GM18909 (cell line): ENCODE results near the gene MSI2.

Experiments
- ATAC-seq: cut with Tn5 transposase; IDR thresholded peaks from one replicate; pipeline ENCODE4 v1.9.1; 2021; ENCODE audit warnings: mild to moderate bottlenecking; ENCODE audit not compliant: unreplicated experiment, poor library complexity

MSI2 gene

DNA sequence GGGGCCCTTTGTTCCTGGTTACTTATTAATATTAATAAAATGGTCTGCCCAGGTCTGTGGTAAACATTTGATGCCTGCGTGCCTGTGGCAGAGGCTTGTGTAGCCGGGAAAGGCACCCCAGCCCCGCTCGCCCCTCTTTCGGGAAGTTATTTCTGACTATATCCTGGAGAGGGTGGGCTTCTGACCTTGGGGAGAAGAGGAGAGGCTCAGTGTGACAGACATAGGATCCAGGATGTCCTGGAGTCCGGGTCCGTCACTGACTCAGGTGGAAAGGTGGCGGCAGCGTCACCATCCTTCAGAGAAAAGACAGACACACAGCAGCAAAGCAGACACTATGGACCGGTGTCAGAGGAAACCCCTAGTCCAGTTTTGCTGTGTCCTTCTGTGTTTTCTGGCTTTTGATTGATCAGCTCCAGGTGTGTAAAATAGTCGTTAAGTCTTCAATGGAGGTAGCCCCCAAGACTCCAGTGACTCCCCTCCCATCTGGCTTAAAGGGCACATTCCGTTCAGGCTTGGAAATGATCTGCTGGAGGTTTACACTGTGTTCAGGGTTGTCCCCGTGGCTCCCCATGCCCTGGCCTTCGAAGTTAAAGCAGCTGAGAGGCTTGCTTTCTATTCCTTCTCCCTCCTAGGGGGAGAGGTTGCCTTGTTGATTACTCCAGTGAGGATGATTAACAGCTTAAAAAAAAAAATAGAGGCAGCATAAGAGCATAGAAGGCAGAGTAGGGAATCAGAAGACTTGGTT lies 407.2 kb downstream of the MSI2 start:
- ATAC-seq: no peak

DNA sequence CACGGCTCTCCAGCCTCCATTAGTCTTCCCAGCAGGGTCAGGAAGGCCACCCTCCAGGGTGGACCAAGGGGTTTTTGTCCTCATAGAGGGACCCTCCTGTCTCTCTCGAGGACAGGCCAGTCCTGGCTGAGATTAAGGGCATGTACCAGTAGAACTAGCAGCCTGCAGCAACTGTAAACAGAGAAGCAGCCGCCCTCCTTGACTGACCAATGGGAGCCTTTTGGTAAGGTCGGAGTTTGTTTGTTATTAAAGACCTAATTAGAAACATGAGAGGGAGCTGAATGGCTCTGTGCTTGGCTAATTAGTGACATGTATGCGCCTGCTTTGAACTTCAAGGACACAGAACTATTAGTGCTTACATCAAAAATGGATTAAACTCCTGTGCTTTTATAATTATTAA lies 408.8 kb downstream of the MSI2 start:
- no peak for ATAC-seq

DNA sequence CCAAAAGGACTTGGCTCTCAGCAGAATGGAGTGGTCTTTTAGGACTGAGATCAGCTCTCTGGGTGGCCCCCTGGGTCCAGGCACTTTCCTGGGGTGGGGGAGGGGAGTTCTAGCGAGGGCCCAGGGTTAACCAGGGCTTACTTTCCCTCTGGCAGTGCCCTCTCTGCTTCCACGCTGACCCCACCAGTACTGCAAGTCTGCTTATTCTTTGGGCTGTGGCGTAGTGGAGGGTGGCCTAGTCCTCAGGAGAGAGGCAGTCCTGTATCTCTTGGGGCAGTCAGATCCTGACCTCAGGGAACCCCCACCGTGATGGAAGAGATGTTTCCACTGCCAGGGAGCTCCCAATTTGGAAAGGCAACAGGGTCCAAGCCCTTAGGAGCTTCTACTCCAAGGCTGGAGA lies 409.4 kb downstream of the MSI2 start:
- ATAC-seq: no peak

DNA sequence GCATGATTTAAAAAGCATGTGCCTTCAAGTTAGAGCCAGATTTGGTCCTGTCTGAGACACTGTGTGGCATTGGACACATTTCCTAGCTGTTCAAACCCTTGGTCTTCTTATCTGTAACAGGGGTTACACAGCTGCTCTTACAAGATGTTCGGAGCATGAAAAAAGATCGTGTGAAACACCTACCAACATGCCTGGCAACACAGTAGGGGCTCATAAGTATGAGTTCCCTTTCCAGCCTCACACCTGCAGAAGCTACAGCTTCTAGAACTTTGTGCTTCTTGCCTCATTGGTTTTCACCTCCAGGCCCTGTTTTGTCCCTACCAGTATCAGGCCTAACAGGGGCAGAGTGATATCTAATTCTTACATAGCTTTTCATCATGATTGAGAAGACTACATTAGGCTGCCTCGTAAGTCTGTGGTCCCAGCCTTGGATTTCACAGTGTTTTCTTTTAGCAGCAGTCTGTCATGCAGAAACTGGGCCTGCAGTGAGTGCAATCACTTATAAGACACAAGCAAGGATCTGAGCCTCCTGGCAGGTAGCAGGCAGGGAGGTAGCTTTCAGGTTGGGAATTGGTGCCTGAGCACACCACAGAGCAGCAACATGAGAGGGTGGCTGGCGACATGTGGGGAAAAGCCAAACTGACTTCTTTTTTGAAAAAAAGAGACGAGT lies 410.0 kb downstream of the MSI2 start:
- ATAC-seq: no peak

DNA sequence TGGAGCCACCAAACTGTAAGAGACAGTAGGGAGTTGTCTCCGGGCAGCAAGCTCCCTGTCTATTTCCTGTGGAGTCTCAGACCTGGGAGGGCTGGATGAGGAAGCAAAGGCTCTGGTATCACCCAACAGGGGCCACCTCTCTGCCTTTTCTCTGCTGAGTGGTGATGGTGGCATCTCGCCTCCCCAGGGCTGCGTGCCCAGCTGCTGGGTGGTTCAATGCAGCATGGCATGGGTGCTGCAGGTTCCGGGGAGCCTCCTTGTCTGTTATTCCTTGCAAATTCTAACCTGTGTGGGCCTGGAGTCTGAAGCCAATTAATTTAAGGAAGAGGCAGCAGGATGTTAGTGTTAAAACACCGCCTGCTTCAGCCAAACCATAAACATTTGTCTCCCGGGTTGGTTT lies 410.6 kb downstream of the MSI2 start:
- no peak for ATAC-seq

DNA sequence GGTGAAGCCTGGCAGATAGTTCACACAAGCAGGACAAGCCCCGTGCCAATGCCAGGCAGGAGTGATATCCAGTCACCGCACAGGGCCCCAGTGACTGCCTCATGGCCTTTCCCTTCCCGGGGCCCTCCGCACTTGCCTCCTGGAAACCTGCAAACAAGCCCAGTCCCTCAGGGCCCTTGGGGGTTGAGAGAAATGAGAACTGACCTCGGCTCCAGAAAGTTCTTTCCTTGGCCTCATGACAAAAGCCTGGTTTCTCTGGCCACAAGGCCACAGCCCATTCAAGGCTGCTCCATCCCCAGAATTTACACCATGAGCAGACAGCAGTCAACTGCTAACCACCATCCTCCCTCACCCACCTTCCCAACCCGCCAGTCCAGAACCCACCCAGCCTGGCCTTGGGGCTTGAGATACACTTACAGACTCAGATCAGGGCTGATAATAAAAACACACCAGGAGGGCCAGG lies 411.2 kb downstream of the MSI2 start:
- ATAC-seq: no peak

DNA sequence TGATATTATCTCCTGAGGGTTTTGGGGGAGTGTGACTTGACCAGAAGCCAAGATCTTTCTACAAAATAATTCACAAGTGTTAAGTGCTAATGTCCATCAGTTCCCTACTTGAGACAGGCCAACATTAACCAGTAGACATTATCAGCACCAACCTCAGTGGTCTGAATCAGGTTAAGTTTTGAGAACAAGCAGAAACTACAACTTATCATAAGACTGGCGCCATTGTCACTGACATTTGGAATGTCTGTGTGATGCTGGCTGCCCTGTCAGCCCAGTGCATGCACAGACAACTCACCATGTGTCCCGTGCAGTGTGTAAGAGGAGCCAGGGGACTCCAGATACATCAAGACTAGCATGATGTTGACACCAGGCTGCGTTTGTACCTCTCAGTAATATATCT lies 412.0 kb downstream of the MSI2 start:
- no peak for ATAC-seq

DNA sequence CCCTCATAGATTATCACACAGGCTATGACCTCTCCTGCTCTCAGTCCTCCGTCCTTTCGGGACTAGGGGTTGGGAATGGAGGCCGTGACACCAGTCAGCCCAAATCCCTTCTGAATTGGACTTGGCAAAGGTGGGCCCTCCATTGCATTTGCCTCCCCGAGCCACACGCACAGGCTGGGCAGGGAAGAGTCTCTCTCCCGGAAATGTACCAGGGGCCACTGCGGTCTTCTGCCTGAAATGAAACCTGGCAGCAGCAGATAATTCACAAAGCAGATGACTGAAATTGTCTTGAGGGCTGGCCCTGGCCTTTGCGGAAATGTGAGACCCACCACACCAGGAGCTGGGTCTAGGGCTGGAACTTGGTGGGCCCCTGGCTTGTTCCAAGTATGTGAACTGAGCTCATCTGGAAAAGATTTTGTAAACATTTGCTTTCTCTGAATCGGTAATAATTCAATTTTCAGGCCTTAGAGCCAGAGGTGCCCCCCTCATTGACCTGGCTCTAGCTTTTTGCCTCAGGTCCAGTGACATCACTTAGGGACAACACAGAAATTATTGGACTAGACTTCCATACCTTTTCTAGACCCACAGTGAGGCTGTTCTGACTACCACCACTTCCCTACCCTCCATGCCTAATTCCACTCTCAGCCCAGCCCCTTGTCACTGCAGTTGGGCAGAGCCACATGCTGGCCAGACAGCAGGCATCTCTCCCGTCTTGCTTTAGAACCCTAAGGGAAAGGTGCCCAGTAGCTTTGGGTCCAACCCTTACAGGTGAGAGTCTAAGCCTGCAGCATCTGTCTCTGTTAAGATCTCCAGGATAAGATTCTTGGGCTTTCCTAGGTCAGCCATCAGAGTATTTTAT lies 413.6 kb downstream of the MSI2 start:
- ATAC-seq: no peak

DNA sequence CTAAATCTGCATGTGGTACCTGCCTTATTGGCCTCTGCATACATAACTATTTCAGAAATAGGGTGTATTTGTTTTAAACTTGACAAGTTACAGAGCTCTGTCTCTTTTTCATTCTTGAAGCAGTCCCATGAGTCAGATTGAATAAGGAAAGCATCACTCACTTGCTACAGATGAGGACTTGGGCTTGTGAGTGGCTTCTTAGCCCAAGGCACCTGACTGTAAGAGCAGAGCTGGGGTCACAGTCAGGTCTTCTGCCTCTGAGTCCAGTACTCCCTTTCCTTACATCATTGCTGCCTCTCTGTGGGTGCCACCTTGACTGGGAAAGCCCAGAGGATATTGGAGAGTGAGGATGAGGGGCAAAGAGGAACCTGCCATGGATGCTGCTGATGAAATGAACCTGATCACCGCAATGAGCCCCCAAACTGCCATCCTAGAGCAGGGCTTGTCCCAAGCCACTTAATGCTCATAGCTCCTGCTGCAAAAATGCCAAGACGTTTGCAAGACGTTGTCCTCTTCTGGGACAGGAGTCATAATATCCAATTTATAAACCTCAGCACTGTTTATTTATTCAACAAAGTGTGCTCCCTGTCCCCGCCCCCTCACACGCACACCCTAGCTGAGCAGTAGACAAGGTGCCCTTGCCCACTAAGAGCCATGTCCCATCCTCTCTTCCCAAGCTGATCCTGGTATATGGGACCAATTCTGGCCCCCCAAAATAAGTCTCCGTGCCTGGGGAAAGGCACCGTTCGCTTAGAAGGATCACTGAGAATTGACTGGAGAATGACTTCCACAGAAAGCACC lies 414.6 kb downstream of the MSI2 start:
- ATAC-seq: no peak

DNA sequence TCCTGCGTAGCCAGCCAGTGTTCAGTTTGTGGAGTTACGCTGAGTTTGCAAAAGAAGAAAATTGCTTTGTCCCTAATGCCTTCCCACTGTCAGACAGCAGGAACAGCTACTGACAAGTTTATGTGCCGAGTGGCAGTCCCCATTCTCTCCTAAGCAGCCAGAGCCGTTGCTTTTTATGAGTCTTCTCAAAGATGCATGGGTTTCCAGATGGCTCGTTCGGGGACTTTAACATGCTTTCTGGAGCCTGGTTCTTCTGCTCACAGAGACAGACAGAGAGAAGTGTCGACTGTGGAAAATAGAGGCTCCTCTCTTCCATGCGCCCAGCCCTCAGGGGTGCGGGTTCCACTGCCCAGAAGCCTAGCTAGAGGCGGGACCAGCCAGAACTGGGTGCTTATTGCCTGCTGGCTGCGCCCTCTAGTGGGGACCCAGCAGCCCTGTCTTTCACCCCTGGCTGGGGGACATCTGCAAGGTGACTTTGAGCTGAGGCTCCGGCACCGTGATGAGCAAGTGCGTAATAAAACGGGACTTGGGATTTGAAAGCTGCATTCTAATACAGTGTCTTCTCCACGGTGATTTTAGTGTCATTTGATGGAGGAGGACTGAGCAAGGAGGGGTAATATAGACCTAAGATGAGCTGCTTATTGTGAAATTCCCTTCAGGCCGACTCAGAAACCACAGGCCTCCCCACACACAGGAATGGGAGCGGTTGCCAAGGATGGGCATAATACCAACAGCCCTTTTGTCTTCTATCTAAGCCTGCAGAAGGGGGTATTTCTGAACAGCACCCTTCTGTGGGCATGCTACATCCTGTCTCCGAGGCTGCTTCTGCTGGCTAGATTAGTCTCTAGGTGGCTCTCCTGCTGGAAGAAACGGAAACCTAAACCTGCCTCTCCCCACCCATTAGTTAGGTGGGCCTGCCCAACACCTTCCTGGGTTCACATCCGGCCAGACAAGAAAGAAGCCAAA lies 415.6 kb downstream of the MSI2 start:
- ATAC-seq: no peak

DNA sequence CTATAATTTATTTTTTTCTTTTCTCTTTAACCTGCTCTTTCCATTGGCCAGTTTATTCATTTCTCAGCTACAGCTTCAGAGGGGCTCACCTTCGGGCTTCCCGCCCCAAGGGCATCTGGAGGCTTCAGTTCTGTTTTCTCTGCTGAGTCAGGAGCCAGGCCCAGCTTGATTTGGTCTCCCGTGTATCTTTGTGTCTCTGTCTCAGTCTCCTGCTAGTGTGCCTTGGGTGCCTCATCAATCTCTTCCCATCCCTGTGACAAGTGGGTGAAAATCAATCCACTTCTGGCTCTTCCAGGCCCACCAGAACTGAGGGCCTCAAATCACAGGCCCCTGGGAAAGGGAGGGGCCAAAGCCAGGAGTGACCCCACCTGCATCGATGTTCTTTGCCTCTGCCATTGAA lies 416.6 kb downstream of the MSI2 start:
- ATAC-seq: no peak

DNA sequence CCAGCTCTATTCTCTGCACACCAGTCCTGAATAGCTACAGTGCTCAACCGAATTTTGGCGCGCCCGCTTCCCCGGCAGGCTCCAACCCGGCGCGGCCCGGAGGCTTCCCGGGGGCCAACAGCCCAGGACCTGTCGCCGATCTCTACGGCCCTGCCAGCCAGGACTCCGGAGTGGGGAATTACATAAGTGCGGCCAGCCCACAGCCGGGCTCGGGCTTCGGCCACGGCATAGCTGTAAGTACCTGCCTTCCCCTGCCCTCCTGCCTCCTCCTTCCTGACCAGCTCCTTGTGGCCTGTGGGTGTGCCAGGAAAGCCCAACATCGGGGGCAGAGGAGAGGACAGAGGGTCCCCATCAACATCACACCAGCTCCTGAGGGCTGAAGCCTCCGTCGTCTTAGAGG lies 418.6 kb downstream of the MSI2 start:
- no peak for ATAC-seq

DNA sequence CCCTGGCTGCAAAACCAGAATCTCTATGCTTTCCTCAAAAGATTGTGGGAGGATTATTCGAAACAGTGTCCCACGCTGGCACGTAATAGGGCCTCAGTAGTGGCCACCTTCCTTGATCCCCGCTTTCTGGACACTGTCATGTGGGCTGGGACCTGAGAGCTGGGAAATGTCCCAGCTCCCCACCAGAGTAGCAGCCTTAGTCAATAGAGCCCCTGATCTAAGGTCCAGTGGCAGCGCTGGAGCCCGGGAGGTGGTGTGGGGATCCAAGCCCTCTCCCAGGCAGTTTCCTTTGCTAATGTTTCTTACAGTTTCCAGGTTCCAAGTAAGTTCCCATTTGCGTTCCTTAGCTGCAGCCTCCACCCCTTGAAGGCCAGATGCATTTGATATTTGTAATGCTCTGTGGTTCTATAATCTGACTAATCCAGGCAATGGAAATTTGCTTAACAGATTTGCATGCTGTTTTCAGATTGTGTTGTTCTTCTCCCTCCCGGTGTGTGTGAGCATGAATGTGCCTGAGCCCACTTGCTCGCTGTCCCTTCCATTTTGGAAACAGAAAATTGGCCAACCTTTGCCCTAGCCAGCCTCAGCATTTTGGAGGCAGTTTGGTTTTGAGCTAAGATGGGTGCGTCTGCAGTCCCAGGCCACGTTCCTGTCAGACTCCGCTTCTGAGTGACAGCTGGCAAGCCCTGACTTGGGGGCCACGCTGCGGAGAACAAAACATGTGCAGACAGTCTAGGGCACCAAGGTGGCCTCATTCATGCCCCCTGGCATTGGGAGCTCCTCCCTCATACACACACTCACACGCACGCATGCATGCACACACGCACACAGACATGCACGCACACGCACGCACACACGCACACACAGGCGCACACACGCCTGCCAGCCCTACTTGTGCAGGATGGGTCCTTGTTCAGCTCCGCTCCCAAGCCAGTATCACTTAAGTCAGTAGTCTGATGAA lies 419.4 kb downstream of the MSI2 start:
- ATAC-seq: no peak

DNA sequence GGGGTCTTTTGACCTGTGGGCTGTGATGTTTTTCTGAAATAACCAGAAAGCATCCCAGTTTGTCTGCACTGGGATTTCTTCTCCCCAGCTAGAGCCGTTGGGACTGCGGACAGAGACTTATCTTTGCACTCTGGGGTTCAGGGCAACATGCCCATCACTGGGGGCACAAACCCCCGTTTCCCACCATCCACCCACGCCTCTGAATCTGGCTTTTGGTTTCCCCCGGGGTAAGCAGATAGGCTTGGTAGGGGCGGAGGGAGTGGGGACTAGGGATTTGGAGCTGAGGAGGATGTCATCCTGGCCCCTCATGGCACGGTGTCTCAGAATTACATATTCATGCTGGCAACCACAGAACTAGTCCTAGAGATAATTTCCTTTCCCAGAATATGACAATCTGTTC lies 420.2 kb downstream of the MSI2 start:
- no peak for ATAC-seq

DNA sequence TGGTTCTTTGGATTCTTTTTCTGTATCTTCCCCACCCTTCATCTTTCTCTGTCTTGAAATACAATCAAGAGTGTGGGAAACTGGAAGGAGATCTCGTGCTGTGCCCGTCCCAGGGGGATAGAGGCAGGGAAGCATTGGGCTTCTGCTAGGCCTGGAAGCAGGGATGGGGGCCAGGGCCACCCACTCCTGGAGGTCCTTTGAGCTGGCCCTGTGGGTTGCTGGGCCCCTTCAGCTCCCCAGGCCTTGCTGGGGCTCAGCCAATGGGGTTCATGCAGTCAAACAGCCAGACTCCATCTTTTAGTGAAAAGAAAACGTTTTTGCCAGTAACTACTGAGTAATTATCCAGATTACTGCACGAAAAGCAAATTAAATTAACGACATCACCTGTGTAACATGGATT lies 421.0 kb downstream of the MSI2 start:
- no peak for ATAC-seq

DNA sequence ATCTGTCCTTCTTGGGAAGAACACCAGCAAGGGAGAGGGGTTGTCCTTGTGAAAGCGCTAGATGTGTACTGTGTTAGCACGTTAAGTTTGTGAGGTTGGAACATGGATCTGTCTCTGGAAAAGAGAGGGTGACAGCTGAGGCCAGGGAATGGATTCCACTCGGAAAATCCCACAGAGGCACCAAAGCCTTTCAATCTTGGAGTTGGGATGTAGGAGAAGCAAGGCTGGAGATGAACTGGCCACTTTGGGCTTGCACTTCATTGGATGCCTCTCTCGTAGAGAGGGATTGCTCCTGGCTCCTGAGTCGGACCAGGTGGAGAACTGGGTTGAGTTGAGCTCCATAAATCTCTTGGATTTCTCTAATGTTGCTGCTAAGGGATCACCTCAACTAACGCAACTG lies 421.5 kb downstream of the MSI2 start:
- no peak for ATAC-seq

DNA sequence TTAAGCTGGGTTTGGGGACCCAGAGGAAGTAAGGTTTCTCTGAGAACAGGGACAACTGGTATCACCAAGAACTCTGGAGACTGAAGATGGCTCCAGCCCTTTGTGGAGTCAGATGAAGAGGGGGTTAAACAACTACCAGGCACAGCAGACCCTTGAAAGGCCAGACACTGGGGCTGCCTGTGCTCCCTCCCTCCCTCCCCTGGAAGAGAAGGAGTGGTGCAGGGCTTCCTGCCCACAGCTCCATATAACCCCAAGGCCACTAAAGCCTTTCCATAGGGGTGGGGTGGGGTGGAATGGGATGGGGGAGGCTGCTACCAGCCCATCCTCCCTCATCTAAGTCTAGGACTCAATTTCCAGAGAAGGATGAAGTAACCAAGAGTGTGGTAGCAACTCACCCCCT lies 422.1 kb downstream of the MSI2 start:
- ATAC-seq: no peak

DNA sequence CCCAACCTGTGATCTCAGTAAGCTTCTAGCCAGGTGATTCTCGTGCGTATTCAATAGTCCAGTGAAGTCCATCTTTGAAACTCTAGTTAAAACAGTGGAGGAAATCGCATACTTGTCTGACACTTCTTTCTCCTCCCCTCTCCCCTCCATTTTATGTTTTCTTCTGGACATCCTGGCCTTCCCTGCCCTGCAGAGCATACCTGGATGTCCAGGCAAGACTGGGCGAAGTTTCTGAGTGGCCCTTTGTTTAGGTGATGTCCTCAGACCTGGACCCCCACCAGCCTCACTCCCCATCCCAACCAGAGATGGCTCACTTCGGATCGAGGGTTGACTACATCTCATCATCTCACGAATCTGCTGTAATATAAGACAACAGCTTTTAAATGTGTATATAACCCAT lies 423.0 kb downstream of the MSI2 start:
- ATAC-seq: no peak
